GM12891 (cell line): ENCODE measurements around the gene TBC1D1.

ENCODE experiments used
- PAX5 ChIP-seq: IDR thresholded peaks from 2 replicates; pipeline ENCODE4 v1.6.1; 2011; ENCODE audit warnings: low read length, moderate library complexity, mild to moderate bottlenecking; ENCODE audit not compliant: insufficient read depth, severe bottlenecking
- POLR2A ChIP-seq: IDR thresholded peaks from 2 replicates; pipeline ENCODE4 v1.6.1; 2011; ENCODE audit warnings: low read depth, low read length, control low read depth
- POLR2AphosphoS5 ChIP-seq: IDR thresholded peaks from 2 replicates; pipeline ENCODE4 v1.6.1; 2011; ENCODE audit warnings: low read depth, low read length, control low read depth
- POU2F2 ChIP-seq: IDR thresholded peaks from 2 replicates; pipeline ENCODE4 v1.6.1; 2011; ENCODE audit warnings: low read depth, mild to moderate bottlenecking, control low read depth, low read length, moderate library complexity
- SPI1 ChIP-seq: IDR thresholded peaks from 2 replicates; pipeline ENCODE4 v1.6.1; 2011; ENCODE audit warnings: low read depth, low read length, control low read depth
- TAF1 ChIP-seq: IDR thresholded peaks from 2 replicates; pipeline ENCODE4 v1.6.1; 2011; ENCODE audit warnings: low read depth, low read length, control low read depth

DNA sequence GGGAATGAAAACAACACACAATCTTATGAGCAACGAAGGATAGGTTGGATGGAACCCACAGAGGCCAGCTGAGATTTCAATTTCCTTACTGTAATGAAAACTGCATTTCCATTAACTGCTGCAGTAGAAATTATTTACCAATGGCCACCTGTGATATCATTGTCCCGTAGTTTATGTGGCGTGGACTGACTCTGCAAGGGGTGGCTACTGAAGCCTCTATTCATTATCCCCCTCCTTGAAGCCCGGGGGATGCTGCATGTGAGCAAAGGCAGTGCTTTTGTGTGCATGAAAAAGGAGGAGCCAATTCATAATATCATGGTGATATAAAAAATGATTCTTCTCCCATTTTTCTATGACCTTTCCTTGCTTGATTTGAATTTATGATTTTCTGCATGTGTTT is 277.1 kb downstream of the TBC1D1 start:
- no peak for TF ChIP-seq POLR2A
- TF ChIP-seq POLR2AphosphoS5: no peak
- no peak for TF ChIP-seq TAF1
- no peak for TF ChIP-seq SPI1
- no peak for TF ChIP-seq POU2F2
- no peak for TF ChIP-seq PAX5
